Measurements from ENCODE around the gene PDE6D.

- no peak for TF ChIP-seq POLR2AphosphoS5 (IDR thresholded peaks at IDR 0.05; ENCODE audit: low read depth, low read length)
- TF ChIP-seq POLR2A (IDR thresholded peaks at IDR 0.05; ENCODE audit: low read depth, low read length), result no peak
Measured at GRCh38 chr2:231686192-231687100, 94.6 kb downstream of the PDE6D start.

Measured in GM12891 (cell line).